HG02610 (cell line): ENCODE results near the gene DLG5.

Source experiments
- ATAC-seq: cut with Tn5 transposase; IDR thresholded peaks from one replicate; pipeline ENCODE4 v1.9.1; 2021; ENCODE audit warnings: mild to moderate bottlenecking, moderate library complexity; ENCODE audit not compliant: unreplicated experiment

Gene DLG5

GRCh38 chr10:77911535-77912123 is 14.9 kb downstream of the DLG5 start:
- ATAC-seq, result no peak

GRCh38 chr10:77910524-77911145 is 15.9 kb downstream of the DLG5 start:
- ATAC-seq, result no peak

GRCh38 chr10:77909749-77910375 is 16.7 kb downstream of the DLG5 start:
- ATAC-seq, result no peak

- no peak for ATAC-seq
Observed at GRCh38 chr10:77909021-77909748, 17.4 kb downstream of the DLG5 start.

- no peak for ATAC-seq
Observed at GRCh38 chr10:77907900-77908717, 18.4 kb downstream of the DLG5 start.

- ATAC-seq, result no peak
Observed at GRCh38 chr10:77907462-77907861, 19.1 kb downstream of the DLG5 start.

- no peak for ATAC-seq
Observed at GRCh38 chr10:77906951-77907421, 19.6 kb downstream of the DLG5 start.

GRCh38 chr10:77905781-77906180 is 20.8 kb downstream of the DLG5 start:
- no peak for ATAC-seq

- no peak for ATAC-seq
Observed at GRCh38 chr10:77905086-77905748, 21.3 kb downstream of the DLG5 start.

- no peak for ATAC-seq
Observed at GRCh38 chr10:77904100-77904840, 22.3 kb downstream of the DLG5 start.

- no peak for ATAC-seq
Observed at GRCh38 chr10:77902159-77902558, 24.4 kb downstream of the DLG5 start.

- ATAC-seq, result no peak
Observed at GRCh38 chr10:77901743-77902142, 24.8 kb downstream of the DLG5 start.

- ATAC-seq, result no peak
Observed at GRCh38 chr10:77899690-77900089, 26.9 kb downstream of the DLG5 start.

GRCh38 chr10:77899080-77899477 is 27.5 kb downstream of the DLG5 start:
- no peak for ATAC-seq

GRCh38 chr10:77898323-77899079 is 28.1 kb downstream of the DLG5 start:
- no peak for ATAC-seq

- no peak for ATAC-seq
Observed at GRCh38 chr10:77896058-77896457, 30.5 kb downstream of the DLG5 start.

GRCh38 chr10:77894058-77894457 is 32.5 kb downstream of the DLG5 start:
- ATAC-seq, result no peak

- no peak for ATAC-seq
Observed at GRCh38 chr10:77893386-77893785, 33.2 kb downstream of the DLG5 start.

GRCh38 chr10:77892761-77893160 is 33.8 kb downstream of the DLG5 start:
- no peak for ATAC-seq
